Loucy (cell line): ENCODE measurements around the gene MUTYH.

Experiments
- H2AFZ ChIP-seq: fragments of 200-600 bp; sonication (generic); 2 replicates; pipeline ENCODE4 v1.6.0; 2016; ENCODE audit warnings: antibody characterized with exemption, mild to moderate bottlenecking, low read length, moderate library complexity
- H3F3A ChIP-seq: fragments of 200-600 bp; 2 replicates; pipeline ENCODE4 v1.6.0; 2016; ENCODE audit warnings: antibody characterized with exemption, low read depth, mild to moderate bottlenecking
- H3K27me3 ChIP-seq: fragments of 200-600 bp; sonication (generic); 2 replicates; pipeline ENCODE4 v1.6.1; 2014; ENCODE audit warnings: low read length, mild to moderate bottlenecking; ENCODE audit not compliant: insufficient read depth, poor library complexity, severe bottlenecking
- H3K36me3 ChIP-seq: fragments of 200-600 bp; sonication (generic); 2 replicates; pipeline ENCODE4 v1.6.1; 2016; ENCODE audit warnings: low read length; ENCODE audit not compliant: insufficient read depth
- H3K4me1 ChIP-seq: fragments of 200-600 bp; sonication (generic); 2 replicates; pipeline ENCODE4 v1.5.1; 2014; ENCODE audit warnings: low read length, mild to moderate bottlenecking; ENCODE audit not compliant: insufficient read depth, poor library complexity, severe bottlenecking
- H3K4me2 ChIP-seq: fragments of 200-600 bp; sonication (generic); 2 replicates; pipeline ENCODE4 v1.6.0; 2014; ENCODE audit warnings: antibody characterized with exemption, low read length, low read depth, mild to moderate bottlenecking; ENCODE audit not compliant: poor library complexity, severe bottlenecking
- H3K4me3 ChIP-seq: fragments of 200-600 bp; sonication (generic); 2 replicates; pipeline ENCODE4 v1.5.1; 2014; ENCODE audit warnings: low read length, mild to moderate bottlenecking, mixed read lengths; ENCODE audit not compliant: poor library complexity, severe bottlenecking
- H3K79me2 ChIP-seq: fragments of 200-600 bp; sonication (generic); 2 replicates; pipeline ENCODE4 v1.6.1; 2014; ENCODE audit warnings: low read length; ENCODE audit not compliant: insufficient read depth
- H3K9ac ChIP-seq: fragments of 200-600 bp; sonication (generic); 2 replicates; pipeline ENCODE4 v1.6.0; 2014; ENCODE audit warnings: mild to moderate bottlenecking, low read depth, low read length, moderate library complexity; ENCODE audit not compliant: poor library complexity, severe bottlenecking
- H3K9me2 ChIP-seq: fragments of 200-600 bp; sonication (generic); replicated peaks from 2 replicates; pipeline ENCODE4 v1.6.1; 2016; ENCODE audit warnings: low read depth, low read length, mixed read lengths
- H3K9me3 ChIP-seq: fragments of 200-600 bp; sonication (generic); 2 replicates; pipeline ENCODE4 v1.6.1; 2014; ENCODE audit warnings: mild to moderate bottlenecking, antibody characterized with exemption, low read length, low read depth; ENCODE audit not compliant: insufficient read depth
- H4K20me1 ChIP-seq: fragments of 200-600 bp; sonication (generic); 2 replicates; pipeline ENCODE4 v1.6.0; 2014; ENCODE audit warnings: antibody characterized with exemption, low read length, mild to moderate bottlenecking; ENCODE audit not compliant: insufficient read depth, poor library complexity, severe bottlenecking
- EZH2phosphoT487 ChIP-seq: fragments of 200-600 bp; IDR thresholded peaks from 2 replicates; pipeline ENCODE4 v1.6.1; 2018; ENCODE audit warnings: antibody characterized with exemption, mild to moderate bottlenecking, moderate library complexity, borderline replicate concordance
- TF ChIP-seq, protein P1 (sequence below): fragments of 200-600 bp; sonication (generic); conservative IDR thresholded peaks from 2 replicates; pipeline ENCODE4 v1.5.1; 2014; ENCODE audit warnings: mild to moderate bottlenecking, antibody characterized with exemption, low read length

Gene MUTYH

DNA sequence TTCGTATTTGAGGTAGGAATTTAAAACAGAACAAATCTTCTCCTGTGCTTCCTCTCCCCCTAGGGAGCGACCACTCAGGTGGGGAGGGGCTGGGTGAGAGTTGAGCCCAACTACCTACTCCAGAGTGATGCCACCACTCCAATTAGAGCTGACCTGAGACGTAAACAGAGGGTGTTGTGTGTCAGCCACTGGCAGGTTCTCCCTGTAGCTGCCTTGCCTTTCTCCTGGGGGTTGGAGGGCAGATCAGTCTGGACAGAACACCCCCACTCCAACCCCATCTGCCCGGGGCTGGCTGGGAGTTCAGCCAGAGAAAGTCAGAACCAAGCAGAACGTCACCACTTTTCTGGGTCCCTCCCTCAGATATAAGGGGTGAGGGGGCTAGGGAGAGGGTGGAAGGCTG, 11.6 kb downstream of the MUTYH start:
- no peaks in the 10 kb centered on the region for H3K9me2 ChIP-seq
- H3F3A ChIP-seq = no peaks in the 10 kb centered on the region
- no peaks in the 10 kb centered on the region for H3K9me3 ChIP-seq
- no peak overlapping the region for H3K4me3 ChIP-seq
- TF ChIP-seq, protein P1, sequence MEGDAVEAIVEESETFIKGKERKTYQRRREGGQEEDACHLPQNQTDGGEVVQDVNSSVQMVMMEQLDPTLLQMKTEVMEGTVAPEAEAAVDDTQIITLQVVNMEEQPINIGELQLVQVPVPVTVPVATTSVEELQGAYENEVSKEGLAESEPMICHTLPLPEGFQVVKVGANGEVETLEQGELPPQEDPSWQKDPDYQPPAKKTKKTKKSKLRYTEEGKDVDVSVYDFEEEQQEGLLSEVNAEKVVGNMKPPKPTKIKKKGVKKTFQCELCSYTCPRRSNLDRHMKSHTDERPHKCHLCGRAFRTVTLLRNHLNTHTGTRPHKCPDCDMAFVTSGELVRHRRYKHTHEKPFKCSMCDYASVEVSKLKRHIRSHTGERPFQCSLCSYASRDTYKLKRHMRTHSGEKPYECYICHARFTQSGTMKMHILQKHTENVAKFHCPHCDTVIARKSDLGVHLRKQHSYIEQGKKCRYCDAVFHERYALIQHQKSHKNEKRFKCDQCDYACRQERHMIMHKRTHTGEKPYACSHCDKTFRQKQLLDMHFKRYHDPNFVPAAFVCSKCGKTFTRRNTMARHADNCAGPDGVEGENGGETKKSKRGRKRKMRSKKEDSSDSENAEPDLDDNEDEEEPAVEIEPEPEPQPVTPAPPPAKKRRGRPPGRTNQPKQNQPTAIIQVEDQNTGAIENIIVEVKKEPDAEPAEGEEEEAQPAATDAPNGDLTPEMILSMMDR = no peak
- TF ChIP-seq EZH2phosphoT487 = no peak
- no peak overlapping the region for H3K4me2 ChIP-seq
- H3K36me3 ChIP-seq = peaks cover 27% of the 10 kb centered on the region; the same call in 1 of the 2 replicates
- no peak overlapping the region for H2AFZ ChIP-seq
- H3K9ac ChIP-seq = no peak overlapping the region
- H4K20me1 ChIP-seq = no peaks in the 10 kb centered on the region
- H3K27me3 ChIP-seq = no peaks in the 10 kb centered on the region
- H3K4me1 ChIP-seq = peaks cover 4% of the 10 kb centered on the region
- no peaks in the 10 kb centered on the region; the same call in 1 of the 2 replicates for H3K79me2 ChIP-seq

DNA sequence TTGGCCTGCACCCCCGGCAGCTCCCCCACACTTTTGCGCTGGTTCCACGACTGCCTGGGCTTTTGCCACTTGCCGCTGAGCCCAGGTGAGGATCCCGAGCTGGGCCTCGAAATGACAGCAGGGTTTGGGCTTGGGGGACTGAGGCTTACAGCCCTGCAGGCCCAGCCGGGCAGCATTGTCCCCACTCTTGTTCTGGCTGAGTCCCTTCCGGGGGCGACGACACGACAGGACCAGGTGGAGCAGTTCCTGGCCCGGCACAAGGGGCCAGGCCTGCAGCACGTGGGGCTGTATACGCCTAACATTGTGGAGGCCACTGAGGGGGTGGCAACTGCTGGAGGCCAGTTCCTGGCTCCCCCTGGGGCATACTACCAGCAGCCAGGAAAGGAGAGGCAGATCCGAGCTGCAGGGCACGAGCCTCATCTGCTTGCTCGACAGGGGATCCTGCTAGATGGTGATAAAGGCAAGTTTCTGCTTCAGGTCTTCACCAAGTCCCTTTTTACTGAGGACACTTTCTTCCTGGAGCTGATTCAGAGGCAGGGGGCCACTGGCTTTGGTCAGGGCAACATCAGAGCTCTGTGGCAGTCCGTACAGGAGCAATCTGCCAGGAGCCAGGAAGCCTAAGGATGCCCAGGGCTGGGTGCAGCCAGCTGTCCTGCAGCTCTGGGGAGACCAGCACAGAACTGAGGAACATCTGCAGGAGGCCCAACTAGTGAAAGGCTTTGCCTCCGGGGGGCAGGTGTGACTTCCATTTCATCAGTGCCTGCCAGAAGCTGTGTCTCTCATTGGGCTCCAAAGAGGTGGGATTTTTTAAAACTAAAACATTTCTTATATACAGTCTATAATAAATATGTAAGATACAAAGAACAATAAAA, 12.4 kb downstream of the MUTYH start:
- Histone ChIP-seq H3K27me3 (no peaks in the 10 kb centered on the region), H3K79me2 (no peaks in the 10 kb centered on the region), H3F3A (no peaks in the 10 kb centered on the region), H3K9me3 (no peaks in the 10 kb centered on the region), H2AFZ (no peak overlapping the region), H3K4me2 (no peak overlapping the region), H4K20me1 (no peaks in the 10 kb centered on the region), H3K9me2 (no peaks in the 10 kb centered on the region), H3K4me3 (no peak overlapping the region), H3K9ac (no peak overlapping the region), H3K36me3 (peaks cover 25% of the 10 kb centered on the region; the same call in 1 of the 2 replicates), H3K4me1 (no peaks in the 10 kb centered on the region)
- TF ChIP-seq, protein P1 = no peak; the same call in 1 of the 2 replicates
- no peak for TF ChIP-seq EZH2phosphoT487

DNA sequence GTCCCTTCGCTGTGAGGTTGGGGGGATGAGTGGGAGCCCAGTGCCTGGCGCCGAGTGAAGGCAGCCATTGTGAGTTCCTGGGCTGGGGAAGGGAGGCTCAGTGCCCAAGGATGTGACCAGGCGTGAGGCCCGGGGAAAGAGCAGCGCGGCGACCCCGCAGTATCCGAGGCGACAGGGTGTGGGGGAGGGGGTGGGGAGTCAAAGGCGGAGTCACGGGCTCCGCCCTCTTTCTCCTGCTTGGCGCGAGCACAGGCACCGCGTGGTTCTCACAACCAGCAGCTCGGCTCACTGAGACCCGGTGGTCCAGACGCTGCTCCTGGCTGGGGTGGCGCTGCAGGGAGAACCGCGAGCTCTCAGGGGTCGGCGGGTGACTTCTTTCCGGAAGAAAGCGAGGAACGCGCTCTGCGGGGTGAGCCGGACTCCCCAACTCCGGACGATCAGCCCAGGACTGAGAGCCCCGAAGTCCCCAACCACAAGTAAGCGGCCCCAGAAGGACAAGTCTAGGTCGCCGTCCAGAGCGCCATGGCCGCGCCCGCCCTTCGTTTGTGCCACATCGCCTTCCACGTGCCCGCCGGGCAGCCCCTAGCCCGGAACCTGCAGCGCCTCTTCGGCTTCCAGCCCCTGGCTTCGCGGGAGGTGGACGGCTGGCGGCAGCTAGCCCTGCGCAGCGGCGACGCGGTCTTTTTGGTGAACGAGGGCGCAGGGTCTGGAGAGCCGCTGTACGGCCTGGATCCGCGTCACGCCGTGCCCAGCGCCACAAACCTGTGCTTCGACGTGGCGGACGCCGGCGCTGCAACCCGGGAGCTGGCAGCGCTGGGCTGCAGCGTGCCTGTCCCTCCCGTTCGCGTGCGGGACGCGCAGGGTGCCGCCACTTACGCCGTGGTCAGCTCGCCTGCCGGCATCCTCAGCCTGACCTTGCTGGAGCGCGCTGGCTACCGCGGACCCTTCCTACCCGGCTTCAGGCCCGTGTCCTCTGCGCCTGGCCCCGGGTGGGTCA, 13.3 kb downstream of the MUTYH start, which contains the start of gene HPDL:
TSS of gene HPDL (plus strand) at position 269 of the 997 bp plus-strand sequence. CDS start at position 523, 254 bp downstream.
- Histone ChIP-seq H4K20me1 (no peaks in the 10 kb centered on the region), H3K9ac (no peak within 1 kb of the TSS), H3K4me3 (no peak within 1 kb of the TSS), H3K4me2 (no peak within 1 kb of the TSS), H3K4me1 (no peaks in the 10 kb centered on the region), H2AFZ (no peak within 1 kb of the TSS), H3F3A (no peaks in the 10 kb centered on the region), H3K79me2 (no peaks in the 10 kb centered on the region), H3K9me3 (no peaks in the 10 kb centered on the region), H3K27me3 (no peaks in the 10 kb centered on the region), H3K9me2 (no peaks in the 10 kb centered on the region), H3K36me3 (peaks cover 15% of the 10 kb centered on the region; the same call in 1 of the 2 replicates)
- TF ChIP-seq, protein P1 = no peak
- no peak for TF ChIP-seq EZH2phosphoT487
